ENCODE measurements around the gene P2RX4. TPM values are rescaled to one million over a fixed set of nuclear protein-coding genes. Genes with fewer than 3 reads are reported as not detected.
"Not testable (repeated sequence)": the region's sequence is repeated elsewhere in the genome, so short reads cannot be mapped to it uniquely, and the experiment has no call there.

The P2RX4 gene
- total RNA-seq, 1 donor from 2014 or later, result 20.7 TPM

GRCh38 chr12:121279071-121279375, 69.1 kb downstream of the P2RX4 start:
- no peak for TF ChIP-seq CTCF (IDR thresholded peaks at IDR 0.05)
- DNase-seq (ENCODE audit: low spot score), result no peak
- peaks cover 7% of the 10 kb centered on the region for H3K4me1 Mint-ChIP-seq (ENCODE audit: low read depth)

DNA sequence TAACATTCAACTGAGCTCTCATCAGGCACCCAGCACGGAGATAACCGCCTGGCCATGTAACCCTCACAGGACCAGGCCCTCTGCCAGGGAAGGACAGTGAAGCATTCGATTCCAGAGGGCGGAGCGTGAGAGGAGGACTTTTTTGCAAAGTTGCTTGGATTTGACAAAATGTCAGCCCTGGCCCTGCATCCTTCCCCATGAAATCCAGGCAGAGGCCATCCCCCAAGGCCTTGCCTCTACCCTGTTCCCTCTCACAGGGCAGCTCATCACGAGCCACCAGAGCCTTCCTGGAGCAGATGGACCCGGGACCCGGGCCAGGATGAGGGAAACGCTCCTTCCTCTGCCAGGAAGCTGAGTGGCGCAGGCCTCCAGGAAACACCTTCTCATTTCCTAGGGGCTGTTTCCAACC, 69.6 kb downstream of the P2RX4 start:
- H3K9me3 Mint-ChIP-seq (ENCODE audit: low read depth), result peaks cover 2% of the 10 kb centered on the region
- no peak for DNase-seq (ENCODE audit: low spot score)

More at GRCh38 chr12:121279071-121279375, 69.1 kb downstream of the P2RX4 start:
- Mint-ChIP-seq H3K27ac (ENCODE audit: unreplicated experiment) (peak overlapping the region; percentile 14), H3K27me3 (ENCODE audit: low read depth) (no peaks in the 10 kb centered on the region), H3K9me3 (ENCODE audit: low read depth) (peaks cover 2% of the 10 kb centered on the region), H3K4me3 (ENCODE audit: unreplicated experiment) (no peak overlapping the region), H3K36me3 (ENCODE audit: low read depth) (peaks cover 4% of the 10 kb centered on the region)

DNA sequence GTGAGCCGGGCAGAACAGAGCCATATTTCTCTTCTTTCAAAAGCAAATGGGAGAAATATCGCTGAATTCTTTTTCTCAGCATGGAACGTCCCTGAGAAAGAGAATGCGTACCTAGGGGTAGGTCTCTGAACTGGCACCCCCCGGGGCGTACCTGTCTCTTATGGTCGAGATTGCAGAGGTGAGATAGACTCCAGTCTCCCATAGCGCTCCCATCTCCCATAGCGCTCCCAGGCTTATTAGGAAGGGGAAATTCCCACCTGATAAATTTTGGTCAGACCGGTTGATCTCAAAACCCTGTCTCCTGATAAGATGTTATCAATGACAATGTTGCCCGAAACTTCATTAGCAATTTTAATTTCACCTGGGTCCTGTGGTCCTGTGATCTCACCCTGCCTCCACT, 70.6 kb downstream of the P2RX4 start:
- H3K36me3 Mint-ChIP-seq (ENCODE audit: low read depth); H3K27me3 Mint-ChIP-seq (ENCODE audit: low read depth); H3K4me3 Mint-ChIP-seq (ENCODE audit: unreplicated experiment); DNase-seq (ENCODE audit: low spot score); H3K27ac Mint-ChIP-seq (ENCODE audit: unreplicated experiment); H3K4me1 Mint-ChIP-seq (ENCODE audit: low read depth); H3K9me3 Mint-ChIP-seq (ENCODE audit: low read depth): not testable (repeated sequence)

More for the DNA sequence above, 69.6 kb downstream of the P2RX4 start:
- Mint-ChIP-seq H3K36me3 (ENCODE audit: low read depth) (peaks cover 4% of the 10 kb centered on the region), H3K4me3 (ENCODE audit: unreplicated experiment) (no peak overlapping the region), H3K27ac (ENCODE audit: unreplicated experiment) (no peak overlapping the region), H3K27me3 (ENCODE audit: low read depth) (no peaks in the 10 kb centered on the region), H3K4me1 (ENCODE audit: low read depth) (peaks cover 7% of the 10 kb centered on the region)
- no peak for TF ChIP-seq CTCF (IDR thresholded peaks at IDR 0.05)

- not testable (repeated sequence) for DNase-seq (ENCODE audit: low spot score); H3K9me3 Mint-ChIP-seq (ENCODE audit: low read depth); H3K4me1 Mint-ChIP-seq (ENCODE audit: low read depth); H3K27ac Mint-ChIP-seq (ENCODE audit: unreplicated experiment); H3K27me3 Mint-ChIP-seq (ENCODE audit: low read depth); H3K4me3 Mint-ChIP-seq (ENCODE audit: unreplicated experiment); H3K36me3 Mint-ChIP-seq (ENCODE audit: low read depth)
These were observed 71.2 kb downstream of the P2RX4 start for GRCh38 chr12:121281116-121281515.

DNA sequence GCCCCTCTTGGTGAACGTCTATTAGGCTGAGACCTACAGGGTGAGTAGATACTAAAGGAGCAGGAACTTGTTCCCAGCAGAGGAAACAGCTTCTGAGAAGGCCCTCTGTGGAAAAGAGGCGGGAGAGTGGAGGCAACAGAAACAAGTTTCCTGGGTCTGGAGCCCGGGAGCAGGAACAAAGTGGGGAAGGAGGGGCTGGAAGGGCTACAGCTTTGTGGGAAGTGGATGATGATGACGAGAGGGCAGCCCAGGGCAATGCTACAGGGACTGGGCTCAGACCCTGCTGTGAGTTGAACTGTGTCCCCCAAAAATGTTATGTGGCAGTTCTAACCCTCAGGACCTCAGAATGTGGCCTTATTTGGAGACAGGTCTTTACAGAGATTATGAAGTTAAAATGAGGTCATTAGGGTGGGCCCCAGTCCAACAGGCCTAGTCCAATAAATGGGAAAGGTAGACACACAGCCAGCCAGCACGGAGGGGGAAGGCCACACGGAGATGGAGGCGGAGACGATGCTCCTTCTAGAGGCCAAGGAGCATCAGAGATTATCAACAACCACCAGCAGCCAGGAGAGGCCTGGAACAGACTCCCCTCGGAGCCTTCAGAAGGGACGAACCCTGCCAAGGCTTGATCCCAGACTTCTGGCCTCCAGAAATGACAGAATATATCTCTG, 72.3 kb downstream of the P2RX4 start:
- H3K27ac Mint-ChIP-seq (ENCODE audit: unreplicated experiment), result no peak overlapping the region
- TF ChIP-seq CTCF (IDR thresholded peaks at IDR 0.05), result no peak

GRCh38 chr12:121282910-121283309, 73.0 kb downstream of the P2RX4 start:
- not testable (repeated sequence) for H3K36me3 Mint-ChIP-seq (ENCODE audit: low read depth); H3K4me3 Mint-ChIP-seq (ENCODE audit: unreplicated experiment); DNase-seq (ENCODE audit: low spot score); H3K4me1 Mint-ChIP-seq (ENCODE audit: low read depth); H3K27ac Mint-ChIP-seq (ENCODE audit: unreplicated experiment); H3K9me3 Mint-ChIP-seq (ENCODE audit: low read depth); H3K27me3 Mint-ChIP-seq (ENCODE audit: low read depth)

More for the DNA sequence above, 72.3 kb downstream of the P2RX4 start:
- Mint-ChIP-seq H3K4me1 (ENCODE audit: low read depth) (peaks cover 2% of the 10 kb centered on the region), H3K36me3 (ENCODE audit: low read depth) (peaks cover 4% of the 10 kb centered on the region), H3K9me3 (ENCODE audit: low read depth) (peaks cover 2% of the 10 kb centered on the region), H3K4me3 (ENCODE audit: unreplicated experiment) (no peak overlapping the region), H3K27me3 (ENCODE audit: low read depth) (no peaks in the 10 kb centered on the region)
- DNase-seq (ENCODE audit: low spot score), result no peak

DNA sequence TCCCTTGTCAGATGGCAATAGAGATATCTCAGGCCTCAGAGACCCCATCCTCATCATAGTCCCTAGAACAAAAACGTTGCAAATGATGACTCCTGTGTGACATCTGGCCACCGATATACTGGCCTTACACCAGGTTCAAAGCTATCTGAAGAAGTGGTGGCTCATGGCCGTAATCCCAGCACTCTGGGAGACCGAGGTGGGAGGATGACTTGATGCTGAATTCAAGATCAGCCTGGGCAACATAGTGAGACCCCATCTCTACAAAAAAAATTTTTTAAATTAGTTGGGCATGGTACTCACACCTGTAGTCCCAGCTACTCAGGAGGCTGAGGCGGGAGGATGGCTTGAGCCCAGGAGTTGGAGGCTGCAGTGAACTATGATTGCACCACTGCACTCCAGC, 73.5 kb downstream of the P2RX4 start:
- Mint-ChIP-seq H3K36me3 (ENCODE audit: low read depth) (peaks cover 1% of the 10 kb centered on the region), H3K4me1 (ENCODE audit: low read depth) (no peaks in the 10 kb centered on the region), H3K9me3 (ENCODE audit: low read depth) (no peaks in the 10 kb centered on the region), H3K27ac (ENCODE audit: unreplicated experiment) (no peak overlapping the region), H3K4me3 (ENCODE audit: unreplicated experiment) (no peak overlapping the region), H3K27me3 (ENCODE audit: low read depth) (no peaks in the 10 kb centered on the region)
- DNase-seq (ENCODE audit: low spot score), result no peak
- no peak for TF ChIP-seq CTCF (IDR thresholded peaks at IDR 0.05)
